A549 (cell line): ENCODE results near the gene SNAP25.

Experiments
- FOXS1 ChIP-seq: fragments of 250-450 bp; sonication (Bioruptor Pico); IDR thresholded peaks from 2 replicates; pipeline ENCODE4 v1.5.0; 2020; ENCODE audit warnings: mild to moderate bottlenecking, moderate library complexity
- HDAC2 ChIP-seq: fragments of 200-600 bp; sonication (generic); IDR thresholded peaks from 2 replicates; pipeline ENCODE4 v1.6.1; 2016

DNA sequence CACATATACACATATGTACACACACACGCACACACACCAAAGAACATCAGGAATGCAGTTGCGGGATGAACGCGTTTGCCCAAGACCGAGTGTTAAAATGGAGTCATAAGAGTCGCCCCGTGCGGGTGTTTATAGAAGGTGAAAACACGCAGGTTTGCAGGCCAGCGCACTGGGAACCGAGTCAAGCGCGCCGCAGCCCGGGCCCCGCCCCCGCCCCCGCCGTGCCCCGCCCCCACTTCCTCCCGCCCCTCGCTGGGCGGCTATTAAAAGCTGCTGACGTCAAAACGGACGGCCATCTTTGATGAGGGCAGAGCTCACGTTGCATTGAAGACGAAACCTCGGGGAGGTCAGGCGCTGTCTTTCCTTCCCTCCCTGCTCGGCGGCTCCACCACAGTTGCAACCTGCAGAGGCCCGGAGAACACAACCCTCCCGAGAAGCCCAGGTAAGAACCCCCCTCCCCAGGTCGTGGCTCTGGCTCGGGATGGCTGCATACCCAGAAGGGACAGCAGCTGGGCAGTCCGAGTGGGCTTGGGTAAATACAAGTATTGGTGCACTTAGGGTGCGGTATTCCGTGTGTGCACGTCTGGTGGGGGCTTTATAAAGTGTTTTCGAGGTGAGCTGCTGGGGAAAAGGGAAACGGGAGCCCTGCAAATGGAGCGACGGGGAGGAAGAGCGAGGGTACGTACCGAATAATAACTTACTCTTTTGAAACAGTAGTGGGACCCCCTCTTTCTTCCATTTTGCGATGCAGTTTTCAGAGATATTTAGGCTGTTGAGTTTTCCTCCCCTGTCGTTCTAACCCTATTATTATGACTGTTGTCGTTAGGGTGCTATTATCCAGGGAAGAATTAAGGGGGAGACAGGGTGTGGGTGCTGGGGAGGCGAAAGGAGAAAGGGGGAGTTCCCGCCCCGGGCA lies at the start of gene SNAP25:
- TF ChIP-seq HDAC2 = no peak
- no peak for TF ChIP-seq FOXS1 (CRISPR knock-in tag)
